ENCODE data around the gene TMPRSS13. TPM values are rescaled to one million over a fixed set of nuclear protein-coding genes. Genes with fewer than 3 reads are reported as not detected.

Gene TMPRSS13
- polyA plus RNA-seq, 3 donors = 0.17 to 2.4 (median 0.37) TPM

- Histone ChIP-seq H3K27ac (ENCODE audit: low read depth in 1 of 2, low read length in 2 of 2) (no peak overlapping the region), H4K20me1 (ENCODE audit: insufficient read depth, low read length) (no peaks in the 10 kb centered on the region), H3K9me3 (replicated peaks in 1 of 2; ENCODE audit: control insufficient read depth in 1 of 2, insufficient read depth in 1 of 2, low read length in 2 of 2) (no peaks in the 10 kb centered on the region), H3K9ac (ENCODE audit: insufficient read depth, low read length, poor library complexity, severe bottlenecking) (no peak overlapping the region), H3K36me3 (replicated peaks in 1 of 2; ENCODE audit: control insufficient read depth in 1 of 2, insufficient read depth in 2 of 2, low read length in 2 of 2) (no peaks in the 10 kb centered on the region), H3K79me2 (ENCODE audit: insufficient read depth, low read length) (no peaks in the 10 kb centered on the region), H3K4me2 (replicated peaks; ENCODE audit: extremely low read depth, low read length, poor library complexity, severe bottlenecking) (no peak overlapping the region), H3K4me1 (ENCODE audit: control insufficient read depth in 1 of 2, insufficient read depth in 2 of 2, low read length in 2 of 2) (no peaks in the 10 kb centered on the region), H2AFZ (ENCODE audit: insufficient read depth, low read depth, low read length, poor library complexity, severe bottlenecking) (no peak overlapping the region), H3K27me3 (ENCODE audit: control insufficient read depth in 2 of 2, insufficient read depth in 2 of 2, low read length in 2 of 2) (no peaks in the 10 kb centered on the region), H3K4me3 (replicated peaks in 1 of 3; ENCODE audit: low read depth in 2 of 3, low read length in 3 of 3) (no peak overlapping the region)
- Mint-ChIP-seq H3K9me3 (peaks cover 0 to 6% (median 0%) of the 10 kb centered on the region in 7 donors), H3K36me3 (no peaks in the 10 kb centered on the region), H3K27ac (no peak overlapping the region), H3K4me1 (no peaks in the 10 kb centered on the region), H3K4me3 (no peak overlapping the region), H3K27me3 (ENCODE audit: low read depth in 3 of 3) (peaks cover 4 to 6% (median 6%) of the 10 kb centered on the region in 3 donors)
- intact Hi-C loops (cut with micrococcal nuclease) = no loop called here
- TF ChIP-seq, protein P1, sequence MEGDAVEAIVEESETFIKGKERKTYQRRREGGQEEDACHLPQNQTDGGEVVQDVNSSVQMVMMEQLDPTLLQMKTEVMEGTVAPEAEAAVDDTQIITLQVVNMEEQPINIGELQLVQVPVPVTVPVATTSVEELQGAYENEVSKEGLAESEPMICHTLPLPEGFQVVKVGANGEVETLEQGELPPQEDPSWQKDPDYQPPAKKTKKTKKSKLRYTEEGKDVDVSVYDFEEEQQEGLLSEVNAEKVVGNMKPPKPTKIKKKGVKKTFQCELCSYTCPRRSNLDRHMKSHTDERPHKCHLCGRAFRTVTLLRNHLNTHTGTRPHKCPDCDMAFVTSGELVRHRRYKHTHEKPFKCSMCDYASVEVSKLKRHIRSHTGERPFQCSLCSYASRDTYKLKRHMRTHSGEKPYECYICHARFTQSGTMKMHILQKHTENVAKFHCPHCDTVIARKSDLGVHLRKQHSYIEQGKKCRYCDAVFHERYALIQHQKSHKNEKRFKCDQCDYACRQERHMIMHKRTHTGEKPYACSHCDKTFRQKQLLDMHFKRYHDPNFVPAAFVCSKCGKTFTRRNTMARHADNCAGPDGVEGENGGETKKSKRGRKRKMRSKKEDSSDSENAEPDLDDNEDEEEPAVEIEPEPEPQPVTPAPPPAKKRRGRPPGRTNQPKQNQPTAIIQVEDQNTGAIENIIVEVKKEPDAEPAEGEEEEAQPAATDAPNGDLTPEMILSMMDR (IDR thresholded peaks at IDR 0.05) = no peak
- DNase-seq = no peak
- WGBS (ENCODE audit: insufficient coverage) = 87% methylated on average over 2 of the region's 8 CpGs
Observed at GRCh38 chr11:117888139-117888566, 41.0 kb downstream of the TMPRSS13 start.

DNA sequence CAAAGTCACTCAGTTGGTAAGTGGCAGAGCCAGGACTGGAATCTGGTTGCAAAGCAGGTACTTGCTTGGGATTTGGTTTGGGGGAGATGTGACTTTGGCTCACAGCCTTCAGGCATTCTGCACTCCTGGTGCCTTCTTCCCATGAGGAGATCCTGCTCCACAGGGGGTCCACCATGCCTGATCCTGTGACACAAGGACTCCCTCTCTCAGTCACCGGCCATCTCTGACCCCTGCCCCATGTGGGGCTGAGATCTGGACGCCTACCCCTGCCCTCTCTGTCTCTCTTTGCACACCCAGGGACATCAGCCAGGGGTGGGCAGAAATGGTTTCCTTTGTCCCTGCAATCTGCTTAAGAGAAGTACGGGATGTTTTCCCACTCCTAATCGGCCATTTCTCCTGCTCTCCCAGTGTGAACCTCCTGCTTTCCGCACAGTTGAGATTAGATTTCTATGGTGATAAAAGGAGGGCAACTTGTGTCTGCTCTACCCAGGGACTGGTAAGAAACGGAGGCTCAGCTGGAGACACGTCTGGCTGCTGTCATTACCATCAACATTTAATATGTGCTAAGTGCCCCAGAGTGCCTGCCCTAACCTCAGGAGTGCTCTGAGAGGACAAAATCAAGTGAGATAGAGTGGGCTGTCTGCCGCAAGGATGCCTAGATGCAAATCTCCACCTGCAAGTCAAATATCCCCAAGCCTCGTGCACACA lies 41.6 kb downstream of the TMPRSS13 start:
- Mint-ChIP-seq H3K36me3 (no peaks in the 10 kb centered on the region), H3K9me3 (peaks cover 0 to 6% (median 0%) of the 10 kb centered on the region in 7 donors), H3K27me3 (ENCODE audit: low read depth in 3 of 3) (peaks cover 4 to 6% (median 6%) of the 10 kb centered on the region in 3 donors), H3K4me1 (no peaks in the 10 kb centered on the region), H3K4me3 (no peak overlapping the region), H3K27ac (no peak overlapping the region)
- Histone ChIP-seq H3K79me2 (ENCODE audit: insufficient read depth, low read length) (no peaks in the 10 kb centered on the region), H3K4me1 (ENCODE audit: control insufficient read depth in 1 of 2, insufficient read depth in 2 of 2, low read length in 2 of 2) (no peaks in the 10 kb centered on the region), H3K4me3 (replicated peaks in 1 of 3; ENCODE audit: low read depth in 2 of 3, low read length in 3 of 3) (no peak overlapping the region), H3K27me3 (ENCODE audit: control insufficient read depth in 2 of 2, insufficient read depth in 2 of 2, low read length in 2 of 2) (no peaks in the 10 kb centered on the region), H3K27ac (ENCODE audit: low read depth in 1 of 2, low read length in 2 of 2) (no peak overlapping the region), H2AFZ (ENCODE audit: insufficient read depth, low read depth, low read length, poor library complexity, severe bottlenecking) (no peak overlapping the region), H3K36me3 (replicated peaks in 1 of 2; ENCODE audit: control insufficient read depth in 1 of 2, insufficient read depth in 2 of 2, low read length in 2 of 2) (no peaks in the 10 kb centered on the region), H3K9me3 (replicated peaks in 1 of 2; ENCODE audit: control insufficient read depth in 1 of 2, insufficient read depth in 1 of 2, low read length in 2 of 2) (no peaks in the 10 kb centered on the region), H3K9ac (ENCODE audit: insufficient read depth, low read length, poor library complexity, severe bottlenecking) (no peak overlapping the region), H4K20me1 (ENCODE audit: insufficient read depth, low read length) (no peaks in the 10 kb centered on the region), H3K4me2 (replicated peaks; ENCODE audit: extremely low read depth, low read length, poor library complexity, severe bottlenecking) (no peak overlapping the region)
- TF ChIP-seq, protein P1 (IDR thresholded peaks at IDR 0.05) = no peak
- DNase-seq = no peak
- intact Hi-C loops (cut with micrococcal nuclease) = no loop called here
- 100% methylated on average over 3 of the region's 9 CpGs for WGBS (ENCODE audit: insufficient coverage)
